Measurements from ENCODE around the gene KAT14.
"Not testable (repeated sequence)": the region's sequence is repeated elsewhere in the genome, so short reads cannot be mapped to it uniquely, and the experiment has no call there.

Gene KAT14

GRCh38 chr20:18215566-18215965 lies 77.9 kb downstream of the KAT14 start:
- ATAC-seq (ENCODE audit: low read depth), result no peak
- H3K36me3 ChIP-seq (ENCODE audit: low read depth), result no peaks in the 10 kb centered on the region
- H3K27ac ChIP-seq (ENCODE audit: poor library complexity, severe bottlenecking), result no peak overlapping the region
- H3K27me3 ChIP-seq (ENCODE audit: insufficient read depth, poor library complexity, severe bottlenecking), result no peaks in the 10 kb centered on the region
- TF ChIP-seq CTCF (IDR thresholded peaks at IDR 0.05; ENCODE audit: poor library complexity, severe bottlenecking), result no peak
- H3K4me3 ChIP-seq (ENCODE audit: severe bottlenecking), result no peak overlapping the region
- no peaks in the 10 kb centered on the region for H3K9me3 ChIP-seq (ENCODE audit: severe bottlenecking)
- DNase-seq (ENCODE audit: low spot score), result no peak
- no peaks in the 10 kb centered on the region for H3K4me1 ChIP-seq (ENCODE audit: insufficient read depth, poor library complexity, severe bottlenecking)

GRCh38 chr20:18218280-18218679 lies 80.6 kb downstream of the KAT14 start:
- H3K4me1 ChIP-seq (ENCODE audit: insufficient read depth, poor library complexity, severe bottlenecking), result no peaks in the 10 kb centered on the region
- no peaks in the 10 kb centered on the region for H3K27me3 ChIP-seq (ENCODE audit: insufficient read depth, poor library complexity, severe bottlenecking)
- no peaks in the 10 kb centered on the region for H3K36me3 ChIP-seq (ENCODE audit: low read depth)
- no peak for ATAC-seq (ENCODE audit: low read depth)
- no peak for TF ChIP-seq CTCF (IDR thresholded peaks at IDR 0.05; ENCODE audit: poor library complexity, severe bottlenecking)
- no peak overlapping the region for H3K4me3 ChIP-seq (ENCODE audit: severe bottlenecking)
- no peaks in the 10 kb centered on the region for H3K9me3 ChIP-seq (ENCODE audit: severe bottlenecking)
- no peak for DNase-seq (ENCODE audit: low spot score)
- H3K27ac ChIP-seq (ENCODE audit: poor library complexity, severe bottlenecking), result no peak overlapping the region

GRCh38 chr20:18223409-18223808 lies 85.7 kb downstream of the KAT14 start:
- ATAC-seq (ENCODE audit: low read depth) (no peak), DNase-seq (ENCODE audit: low spot score) (no peak)
- Histone ChIP-seq H3K4me3 (ENCODE audit: severe bottlenecking) (no peak overlapping the region), H3K9me3 (ENCODE audit: severe bottlenecking) (no peaks in the 10 kb centered on the region), H3K27ac (ENCODE audit: poor library complexity, severe bottlenecking) (no peak overlapping the region), H3K27me3 (ENCODE audit: insufficient read depth, poor library complexity, severe bottlenecking) (no peaks in the 10 kb centered on the region), H3K4me1 (ENCODE audit: insufficient read depth, poor library complexity, severe bottlenecking) (peaks cover 14% of the 10 kb centered on the region), H3K36me3 (ENCODE audit: low read depth) (no peaks in the 10 kb centered on the region)
- no peak for TF ChIP-seq CTCF (IDR thresholded peaks at IDR 0.05; ENCODE audit: poor library complexity, severe bottlenecking)

GRCh38 chr20:18224968-18225568 lies 87.4 kb downstream of the KAT14 start:
- Histone ChIP-seq H3K4me3 (ENCODE audit: severe bottlenecking) (no peak overlapping the region), H3K36me3 (ENCODE audit: low read depth) (no peaks in the 10 kb centered on the region), H3K27ac (ENCODE audit: poor library complexity, severe bottlenecking) (peak overlapping the region; percentile 26), H3K9me3 (ENCODE audit: severe bottlenecking) (no peaks in the 10 kb centered on the region), H3K27me3 (ENCODE audit: insufficient read depth, poor library complexity, severe bottlenecking) (no peaks in the 10 kb centered on the region), H3K4me1 (ENCODE audit: insufficient read depth, poor library complexity, severe bottlenecking) (peaks cover 14% of the 10 kb centered on the region)
- peak; percentile 92 for ATAC-seq (ENCODE audit: low read depth)
- no peak for DNase-seq (ENCODE audit: low spot score)
- peak; percentile 13 for TF ChIP-seq CTCF (IDR thresholded peaks at IDR 0.05; ENCODE audit: poor library complexity, severe bottlenecking)

GRCh38 chr20:18225632-18226031 lies 88.0 kb downstream of the KAT14 start:
- no peaks in the 10 kb centered on the region for H3K27me3 ChIP-seq (ENCODE audit: insufficient read depth, poor library complexity, severe bottlenecking)
- H3K9me3 ChIP-seq (ENCODE audit: severe bottlenecking), result no peaks in the 10 kb centered on the region
- ATAC-seq (ENCODE audit: low read depth) (peak; percentile 30), DNase-seq (ENCODE audit: low spot score) (no peak)
- H3K36me3 ChIP-seq (ENCODE audit: low read depth), result no peaks in the 10 kb centered on the region
- H3K4me1 ChIP-seq (ENCODE audit: insufficient read depth, poor library complexity, severe bottlenecking), result peaks cover 14% of the 10 kb centered on the region
- H3K4me3 ChIP-seq (ENCODE audit: severe bottlenecking), result no peak overlapping the region
- H3K27ac ChIP-seq (ENCODE audit: poor library complexity, severe bottlenecking), result peak overlapping the region; percentile 26
- no peak for TF ChIP-seq CTCF (IDR thresholded peaks at IDR 0.05; ENCODE audit: poor library complexity, severe bottlenecking)

- not testable (repeated sequence) for ATAC-seq (ENCODE audit: low read depth); DNase-seq (ENCODE audit: low spot score); H3K4me3 ChIP-seq (ENCODE audit: severe bottlenecking); H3K27ac ChIP-seq (ENCODE audit: poor library complexity, severe bottlenecking); H3K36me3 ChIP-seq (ENCODE audit: low read depth); H3K27me3 ChIP-seq (ENCODE audit: insufficient read depth, poor library complexity, severe bottlenecking); H3K9me3 ChIP-seq (ENCODE audit: severe bottlenecking)
- H3K4me1 ChIP-seq (ENCODE audit: insufficient read depth, poor library complexity, severe bottlenecking), result peaks cover 14% of the 10 kb centered on the region
Measured at GRCh38 chr20:18226741-18227140, 89.1 kb downstream of the KAT14 start.
